ENCODE measurements around the gene LPCAT1.

DNA sequence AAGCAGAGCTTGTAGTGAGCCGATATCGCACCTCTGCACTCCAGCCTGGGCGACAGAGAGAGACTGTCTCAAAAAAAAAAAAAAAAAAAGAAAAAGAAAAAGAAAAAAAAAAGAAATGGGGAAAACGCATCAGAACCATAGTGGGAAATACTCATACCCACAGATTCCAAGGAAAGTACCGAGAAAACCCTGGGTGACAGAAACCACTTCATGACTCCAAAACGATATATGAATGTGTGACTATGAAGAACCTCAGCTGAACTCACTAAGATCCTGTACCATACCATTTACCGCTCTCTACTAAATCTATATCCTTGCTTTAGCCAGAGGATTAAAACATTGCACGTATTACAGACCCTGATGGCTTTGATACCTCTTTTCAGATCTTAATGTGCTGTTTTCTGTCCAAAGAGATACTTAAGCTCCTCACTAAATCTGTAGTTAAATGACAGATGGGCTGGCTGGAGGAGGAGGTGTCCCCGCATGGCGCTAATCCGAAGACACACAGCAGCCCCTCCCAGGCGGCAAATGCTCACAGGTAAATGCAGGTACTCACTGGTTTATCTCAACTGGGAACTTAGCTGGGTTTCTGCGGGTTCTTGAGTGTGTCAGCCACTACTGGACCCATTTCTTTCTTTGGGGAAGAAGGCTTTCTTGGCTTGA, 2.8 kb downstream of the LPCAT1 start:
- TF ChIP-seq CTCF (IDR thresholded peaks at IDR 0.05) (no peak), ZFX (IDR thresholded peaks at IDR 0.05; ENCODE audit: borderline replicate concordance) (no peak)

All from 22Rv1 (cell line).